K562 (cell line): Measurements from ENCODE around the gene IDH3G. TPM values are rescaled to one million over a fixed set of nuclear protein-coding genes. Genes with fewer than 3 reads are reported as not detected.

Experiments
- ATAC-seq: fragments of 200-7000 bp; cut with Tn5 transposase; 3 replicates; pipeline ENCODE4 v1.9.1; 2020; ENCODE audit warnings: moderate library complexity
- BruUV-seq: library from RNA; stranded (reverse); fragments of 400-500 nt; replicated peaks from 2 replicates; lab custom pipeline; 2021; lab: Mats Ljungman, UMichigan
- CTCF ChIA-PET: fragments of 300-600 bp; formaldehyde crosslinking; extraction: SDS; loops from one replicate; lab custom pipeline; 2021; ENCODE audit warnings: low intra/inter-chr PET ratio; lab: Yijun Ruan, JAX
- POLR2A ChIA-PET: fragments of 300-600, 350-650 bp; sonication (Branson Sonifier 250); formaldehyde crosslinking; extraction: SDS; loops from one replicate; lab custom pipeline; 2021; ENCODE audit warnings: antibody characterized with exemption, inconsistent platforms; lab: Yijun Ruan, JAX
- DNase-seq, 4 experiments: peaks; one replicate each; pipeline versions ENCODE4 v3.0.0 to v3.0.0-alpha.2; 2011 to 2018; ENCODE audit warnings: low spot score in 3 of 4, mixed read lengths in 3 of 4; ENCODE audit errors: extremely low read depth in 1 of 4
- FAIRE-seq: peaks from 2 replicates; lab custom pipeline; 2011; peaks lifted over from hg19 to GRCh38; lab: Jason Lieb, UNC
- H2AFZ ChIP-seq: 2 replicates; pipeline ENCODE4 v1.6.0; 2011; ENCODE audit warnings: low read depth, low read length, control low read depth, inconsistent platforms
- H3K27ac ChIP-seq: fragments of 200-600 bp; 3 replicates; pipeline ENCODE4 v1.8.0; 2011; ENCODE audit warnings: low read depth, mild to moderate bottlenecking, control low read depth, inconsistent platforms, low read length, moderate library complexity, mixed read lengths; ENCODE audit errors: extremely low read depth
- H3K27me3 ChIP-seq, 2 experiments: fragments of 300-600 bp in 1 of 2; 2 replicates in 1 of 2; 3 replicates in 1 of 2; pipeline versions ENCODE4 v1.6.0 to v1.8.0; 2011; ENCODE audit warnings: inconsistent platforms in 2 of 2, low read length in 2 of 2, mild to moderate bottlenecking in 1 of 2, mixed read lengths in 1 of 2, moderate library complexity in 1 of 2; ENCODE audit not compliant: control insufficient read depth in 2 of 2, insufficient read depth in 2 of 2
- H3K36me3 ChIP-seq: fragments of 300-600 bp; 3 replicates; pipeline ENCODE4 v1.8.0; 2011; ENCODE audit warnings: mild to moderate bottlenecking, low read length, inconsistent platforms; ENCODE audit not compliant: control insufficient read depth, insufficient read depth
- H3K4me1 ChIP-seq, 2 experiments: fragments of 200-600 bp in 1 of 2; replicated peaks in 1 of 2; 2 replicates in 1 of 2; 3 replicates in 1 of 2; pipeline versions ENCODE4 v1.5.1 to v1.8.0; 2011; ENCODE audit warnings: inconsistent platforms in 2 of 2, low read length in 2 of 2, mild to moderate bottlenecking in 1 of 2, mixed read lengths in 1 of 2, moderate library complexity in 1 of 2; ENCODE audit not compliant: control insufficient read depth in 2 of 2, insufficient read depth in 2 of 2
- H3K4me2 ChIP-seq: 2 replicates; pipeline ENCODE4 v1.6.1; 2011; ENCODE audit warnings: low read length, control low read depth, inconsistent platforms, mixed read lengths; ENCODE audit not compliant: insufficient read depth
- H3K4me3 ChIP-seq: fragments of 200-600 bp; sonication (generic), shearing (Covaris generic); 2 replicates; pipeline ENCODE4 v1.5.1; 2016; ENCODE audit warnings: control low read depth, inconsistent platforms
- H3K79me2 ChIP-seq: fragments of 200-600 bp; 3 replicates; pipeline ENCODE4 v1.8.0; 2011; ENCODE audit warnings: low read length, inconsistent platforms; ENCODE audit not compliant: control insufficient read depth, insufficient read depth
- H3K9ac ChIP-seq, 2 experiments: 2 replicates each; pipeline versions ENCODE4 v1.6.0 to v1.6.1; 2011; ENCODE audit warnings: low read depth in 2 of 2, low read length in 2 of 2, control low read depth in 1 of 2, inconsistent platforms in 1 of 2, mild to moderate bottlenecking in 1 of 2, mixed read lengths in 1 of 2; ENCODE audit not compliant: insufficient read depth in 1 of 2
- H3K9me1 ChIP-seq: one replicate; pipeline ENCODE4 v1.6.0; 2011; ENCODE audit warnings: inconsistent platforms, mild to moderate bottlenecking, low read length, moderate library complexity; ENCODE audit not compliant: control insufficient read depth, insufficient read depth
- H3K9me3 ChIP-seq: replicated peaks from 2 replicates; pipeline ENCODE4 v1.5.1; 2011; ENCODE audit warnings: low read depth, low read length, inconsistent platforms; ENCODE audit not compliant: control insufficient read depth, insufficient read depth
- H4K20me1 ChIP-seq: replicated peaks from 2 replicates; pipeline ENCODE4 v1.6.1; 2011; ENCODE audit warnings: low read length, inconsistent platforms, mixed read lengths; ENCODE audit not compliant: control insufficient read depth, insufficient read depth
- BHLHE40 ChIP-seq: IDR thresholded peaks from 2 replicates; pipeline ENCODE4 v1.6.1; 2011; ENCODE audit warnings: low read length, improper control_type of control experiment
- ESRRA ChIP-seq: fragments of 450-650 bp; IDR thresholded peaks from 2 replicates; pipeline ENCODE4 v1.6.1; 2014; ENCODE audit warnings: low read depth, mild to moderate bottlenecking, moderate library complexity, borderline replicate concordance
- HLTF ChIP-seq: fragments of 450-650 bp; IDR thresholded peaks from 2 replicates; pipeline ENCODE4 v1.6.1; 2016
- POLR2A ChIP-seq: fragments of 450-650 bp; conservative IDR thresholded peaks from 2 replicates; pipeline ENCODE4 v1.6.1; 2016
- RUNX1 ChIP-seq: sonication (generic); IDR thresholded peaks from 2 replicates; pipeline ENCODE4 v1.6.1; 2016; ENCODE audit warnings: antibody characterized with exemption, low read depth
- ZFX ChIP-seq: sonication (generic); formaldehyde crosslinking; IDR thresholded peaks from 2 replicates; pipeline ENCODE4 v1.8.0; 2022; ENCODE audit warnings: mild to moderate bottlenecking, missing genetic modification reagents, moderate library complexity
- ZNF133 ChIP-seq: fragments of 250-450 bp; sonication (Bioruptor Pico); IDR thresholded peaks from 2 replicates; pipeline ENCODE4 v1.4.0; 2020; ENCODE audit warnings: mild to moderate bottlenecking
- ZNF444 ChIP-seq: fragments of 250-450 bp; sonication (Bioruptor Pico); IDR thresholded peaks from 2 replicates; pipeline ENCODE4 v1.4.0; 2020; ENCODE audit warnings: mild to moderate bottlenecking, moderate library complexity
- ZNF584 ChIP-seq: fragments of 200-800 bp; sonication (Bioruptor generic); IDR thresholded peaks from 2 replicates; pipeline ENCODE4 v1.6.1; 2016; ENCODE audit warnings: low read depth, mild to moderate bottlenecking, missing genetic modification characterization, missing compliant biosample characterization
- WGBS: fragments of 100-300 bp; shearing (Covaris generic); methylation state at CpG from one replicate; pipeline ENCODE4 v1.1.6; 2016; ENCODE audit warnings: low coverage, mixed read lengths; ENCODE audit not compliant: insufficient coverage; ENCODE audit errors: missing lambda C conversion rate; 5-methylcytosine and 5-hydroxymethylcytosine counted together
- in situ Hi-C: fragments of 300-500 bp; cut with MboI; formaldehyde crosslinking; loops from 4 replicates; pipeline ENCODE4 v1.15.0; 2018; ENCODE audit warnings: inconsistent platforms, mixed read lengths
- intact Hi-C: fragments of 100-400 bp; cut with micrococcal nuclease; formaldehyde crosslinking; loops from 2 replicates; pipeline ENCODE4 v1.14.2; 2022
- polyA plus RNA-seq, 8 experiments: library from polyadenylated mRNA; depleted of rRNA in 4 of 8; stranded (reverse) in 5 of 8; unstranded in 3 of 8; fragments of >200 nt; fragmentation: Nextera tagmentation in 2 of 8; fragmentation: Illumina TruSeq in 1 of 8; extraction: Ambion mirVana in 2 of 8; extraction: Trizol in 1 of 8; gene quantifications; 2 replicates each; pipeline versions ENCODE4 v1.2.1 to v1.2.3, GENCODE V29; 2011 to 2014; ENCODE audit warnings: inconsistent platforms in 1 of 8, missing spikeins in 1 of 8
- total RNA-seq, 7 experiments: library from RNA; depleted of rRNA in 6 of 7; stranded (reverse); fragments of >200 nt in 6 of 7; fragmentation: Illumina TruSeq in 2 of 7; extraction: Trizol in 2 of 7; gene quantifications; 2 replicates each; pipeline versions ENCODE4 v1.2.1 to v1.2.3, GENCODE V29; 2011 to 2021; ENCODE audit warnings: low replicate concordance in 1 of 7
- TF ChIP-seq, protein P1 (sequence below): fragments of 250-450 bp; sonication (Bioruptor Pico); IDR thresholded peaks from 2 replicates; pipeline ENCODE4 v1.9.0; 2021; ENCODE audit warnings: mild to moderate bottlenecking, inconsistent platforms
- TF ChIP-seq, protein P2 (sequence below): fragments of 450-650 bp; IDR thresholded peaks from 2 replicates; pipeline ENCODE4 v1.7.1; 2018; ENCODE audit warnings: mild to moderate bottlenecking, low read depth; ENCODE audit not compliant: partially characterized antibody

The IDH3G gene
- total and polyA plus RNA-seq, 9 of the 15 experiments (the other 6 are each of a cell fraction or from before 2014, with no cell fraction given): 24.3 to 72.5 (median 37.9) TPM

DNA sequence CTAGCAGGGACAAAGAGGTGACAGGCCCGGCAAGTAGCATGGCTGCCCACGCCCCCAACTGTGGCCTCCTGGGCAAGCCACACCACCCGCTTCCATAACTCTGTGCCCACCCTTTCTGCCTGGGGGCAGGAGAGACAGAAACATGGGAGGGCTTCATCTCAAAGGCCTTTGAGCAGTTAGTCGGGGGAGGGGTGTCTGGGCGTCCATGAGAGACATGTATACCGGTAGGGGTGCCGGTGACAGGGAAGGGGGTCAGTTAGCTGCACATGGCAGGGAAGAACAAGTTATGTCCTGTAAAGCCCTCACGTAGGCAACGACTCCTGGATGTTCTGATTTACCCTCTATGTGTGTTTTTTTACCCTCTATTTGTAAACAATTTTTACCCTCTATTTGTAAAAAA is 26.9 kb upstream of the IDH3G start:
- FAIRE-seq (no peak), DNase-seq (no peak), ATAC-seq (no peak)
- H3K4me1 ChIP-seq: peaks cover 5 to 18% of the 10 kb centered on the region in 2 experiments; a peak in 4 of 5 replicates
- peaks cover 10 to 23% of the 10 kb centered on the region in 2 experiments; a peak in 3 of 5 replicates for H3K27me3 ChIP-seq
- no peaks in the 10 kb centered on the region; the same call in 1 of the 2 replicates for H4K20me1 ChIP-seq
- H2AFZ ChIP-seq: no peak overlapping the region
- no peaks in the 10 kb centered on the region for H3K9me1 ChIP-seq
- no peak overlapping the region for H3K27ac ChIP-seq
- H3K9me3 ChIP-seq: no peaks in the 10 kb centered on the region
- no peak overlapping the region for H3K4me2 ChIP-seq
- ChIA-PET CTCF (no interaction called here), POLR2A (no interaction called here)
- no peaks in the 10 kb centered on the region for H3K36me3 ChIP-seq
- 52% methylated on average over 9 of the region's 9 CpGs for WGBS
- TF ChIP-seq BHLHE40 (no peak), ESRRA (no peak), ZFX (no peak), ZNF444 (CRISPR knock-in tag) (no peak), HLTF (no peak), RUNX1 (no peak), POLR2A (no peak), ZNF133 (no peak), ZNF584 (CRISPR knock-in tag) (no peak)
- TF ChIP-seq, protein P1, sequence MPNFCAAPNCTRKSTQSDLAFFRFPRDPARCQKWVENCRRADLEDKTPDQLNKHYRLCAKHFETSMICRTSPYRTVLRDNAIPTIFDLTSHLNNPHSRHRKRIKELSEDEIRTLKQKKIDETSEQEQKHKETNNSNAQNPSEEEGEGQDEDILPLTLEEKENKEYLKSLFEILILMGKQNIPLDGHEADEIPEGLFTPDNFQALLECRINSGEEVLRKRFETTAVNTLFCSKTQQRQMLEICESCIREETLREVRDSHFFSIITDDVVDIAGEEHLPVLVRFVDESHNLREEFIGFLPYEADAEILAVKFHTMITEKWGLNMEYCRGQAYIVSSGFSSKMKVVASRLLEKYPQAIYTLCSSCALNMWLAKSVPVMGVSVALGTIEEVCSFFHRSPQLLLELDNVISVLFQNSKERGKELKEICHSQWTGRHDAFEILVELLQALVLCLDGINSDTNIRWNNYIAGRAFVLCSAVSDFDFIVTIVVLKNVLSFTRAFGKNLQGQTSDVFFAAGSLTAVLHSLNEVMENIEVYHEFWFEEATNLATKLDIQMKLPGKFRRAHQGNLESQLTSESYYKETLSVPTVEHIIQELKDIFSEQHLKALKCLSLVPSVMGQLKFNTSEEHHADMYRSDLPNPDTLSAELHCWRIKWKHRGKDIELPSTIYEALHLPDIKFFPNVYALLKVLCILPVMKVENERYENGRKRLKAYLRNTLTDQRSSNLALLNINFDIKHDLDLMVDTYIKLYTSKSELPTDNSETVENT (CRISPR knock-in tag): no peak
- TF ChIP-seq, protein P2, sequence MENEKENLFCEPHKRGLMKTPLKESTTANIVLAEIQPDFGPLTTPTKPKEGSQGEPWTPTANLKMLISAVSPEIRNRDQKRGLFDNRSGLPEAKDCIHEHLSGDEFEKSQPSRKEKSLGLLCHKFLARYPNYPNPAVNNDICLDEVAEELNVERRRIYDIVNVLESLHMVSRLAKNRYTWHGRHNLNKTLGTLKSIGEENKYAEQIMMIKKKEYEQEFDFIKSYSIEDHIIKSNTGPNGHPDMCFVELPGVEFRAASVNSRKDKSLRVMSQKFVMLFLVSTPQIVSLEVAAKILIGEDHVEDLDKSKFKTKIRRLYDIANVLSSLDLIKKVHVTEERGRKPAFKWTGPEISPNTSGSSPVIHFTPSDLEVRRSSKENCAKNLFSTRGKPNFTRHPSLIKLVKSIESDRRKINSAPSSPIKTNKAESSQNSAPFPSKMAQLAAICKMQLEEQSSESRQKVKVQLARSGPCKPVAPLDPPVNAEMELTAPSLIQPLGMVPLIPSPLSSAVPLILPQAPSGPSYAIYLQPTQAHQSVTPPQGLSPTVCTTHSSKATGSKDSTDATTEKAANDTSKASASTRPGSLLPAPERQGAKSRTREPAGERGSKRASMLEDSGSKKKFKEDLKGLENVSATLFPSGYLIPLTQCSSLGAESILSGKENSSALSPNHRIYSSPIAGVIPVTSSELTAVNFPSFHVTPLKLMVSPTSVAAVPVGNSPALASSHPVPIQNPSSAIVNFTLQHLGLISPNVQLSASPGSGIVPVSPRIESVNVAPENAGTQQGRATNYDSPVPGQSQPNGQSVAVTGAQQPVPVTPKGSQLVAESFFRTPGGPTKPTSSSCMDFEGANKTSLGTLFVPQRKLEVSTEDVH: no peak
- no TSS peak for BruUV-seq
- H3K4me3 ChIP-seq: no peak overlapping the region
- in situ Hi-C loops (no loop called here), intact Hi-C loops (no loop called here)
- H3K79me2 ChIP-seq: no peaks in the 10 kb centered on the region
- no peak overlapping the region for H3K9ac ChIP-seq
